OCI-LY1 (cell line): ENCODE measurements around the gene DKK3.

Source experiments
- H2AFZ ChIP-seq: fragments of 200-600 bp; sonication (generic), shearing (Covaris generic); 2 replicates; pipeline ENCODE4 v1.6.0; 2014; ENCODE audit warnings: antibody characterized with exemption, mild to moderate bottlenecking, low read length
- H3F3A ChIP-seq: fragments of 200-600 bp; sonication (generic), shearing (Covaris generic); 2 replicates; pipeline ENCODE4 v1.6.0; 2014; ENCODE audit warnings: mild to moderate bottlenecking, antibody characterized with exemption, low read length, moderate library complexity; ENCODE audit not compliant: insufficient read depth
- H3K27ac ChIP-seq: fragments of 200-600 bp; sonication (generic); 2 replicates; pipeline ENCODE4 v1.5.1; 2014; ENCODE audit warnings: low read length, mixed run types, mild to moderate bottlenecking, low read depth; ENCODE audit not compliant: poor library complexity, severe bottlenecking
- H3K27me3 ChIP-seq: fragments of 200-600 bp; sonication (generic); 2 replicates; pipeline ENCODE4 v1.6.0; 2014; ENCODE audit warnings: antibody characterized with exemption, mild to moderate bottlenecking, low read length, moderate library complexity; ENCODE audit not compliant: insufficient read depth
- H3K36me3 ChIP-seq: fragments of 200-600 bp; sonication (generic); 2 replicates; pipeline ENCODE4 v1.6.1; 2014; ENCODE audit warnings: mild to moderate bottlenecking, antibody characterized with exemption, low read length, moderate library complexity, mixed read lengths; ENCODE audit not compliant: insufficient read depth
- H3K4me1 ChIP-seq: fragments of 200-600 bp; sonication (generic); 2 replicates; pipeline ENCODE4 v1.5.1; 2014; ENCODE audit warnings: mild to moderate bottlenecking, low read length, moderate library complexity; ENCODE audit not compliant: insufficient read depth, severe bottlenecking
- H3K4me2 ChIP-seq: fragments of 200-600 bp; sonication (generic), shearing (Covaris generic); 2 replicates; pipeline ENCODE4 v1.6.1; 2014; ENCODE audit warnings: low read length
- H3K4me3 ChIP-seq: fragments of 200-600 bp; sonication (generic); 2 replicates; pipeline ENCODE4 v1.5.1; 2014; ENCODE audit warnings: low read length, low read depth, mild to moderate bottlenecking, mixed read lengths; ENCODE audit not compliant: poor library complexity, severe bottlenecking
- H3K79me2 ChIP-seq: fragments of 200-600 bp; shearing (Covaris generic); 2 replicates; pipeline ENCODE4 v1.6.1; 2016; ENCODE audit warnings: mixed run types, low read length, mixed read lengths; ENCODE audit not compliant: insufficient read depth
- H3K9ac ChIP-seq: fragments of 200-600 bp; sonication (generic), shearing (Covaris generic); 2 replicates; pipeline ENCODE4 v1.6.1; 2014; ENCODE audit warnings: mild to moderate bottlenecking, low read length, mixed read lengths
- H3K9me2 ChIP-seq: fragments of 200-600 bp; sonication (generic), shearing (Covaris generic); 2 replicates; pipeline ENCODE4 v1.6.1; 2014; ENCODE audit warnings: low read depth, mild to moderate bottlenecking, low read length, mixed read lengths
- H3K9me3 ChIP-seq: fragments of 200-600 bp; shearing (Covaris generic); 2 replicates; pipeline ENCODE4 v1.6.1; 2014; ENCODE audit warnings: low read length, mixed read lengths
- H4K20me1 ChIP-seq: fragments of 200-600 bp; sonication (generic), shearing (Covaris generic); 2 replicates; pipeline ENCODE4 v1.6.0; 2016; ENCODE audit warnings: mild to moderate bottlenecking, low read length; ENCODE audit not compliant: insufficient read depth
- CTCF ChIP-seq: fragments of 200-600 bp; sonication (generic), shearing (Covaris generic); IDR thresholded peaks from 2 replicates; pipeline ENCODE4 v1.5.1; 2017; ENCODE audit warnings: mild to moderate bottlenecking, antibody characterized with exemption, low read length, moderate library complexity, mixed read lengths
- EZH2 ChIP-seq: fragments of 200-600 bp; sonication (generic), shearing (Covaris generic); IDR thresholded peaks from 2 replicates; pipeline ENCODE4 v1.8.0; 2017; ENCODE audit warnings: borderline replicate concordance, mixed run types, mild to moderate bottlenecking, antibody characterized with exemption, low read length, moderate library complexity, mixed read lengths

The DKK3 gene

GRCh38 chr11:11979488-11980117 lies 28.8 kb downstream of the DKK3 start:
- no peaks in the 10 kb centered on the region for H3K4me1 ChIP-seq
- H3K9ac ChIP-seq, result no peak overlapping the region
- H3K36me3 ChIP-seq, result no peaks in the 10 kb centered on the region
- H3K79me2 ChIP-seq, result no peaks in the 10 kb centered on the region
- H3K4me3 ChIP-seq, result no peak overlapping the region
- H3K9me3 ChIP-seq, result no peaks in the 10 kb centered on the region
- no peaks in the 10 kb centered on the region for H3K27me3 ChIP-seq
- no peak overlapping the region for H3K27ac ChIP-seq
- no peak for TF ChIP-seq CTCF
- no peak for TF ChIP-seq EZH2
- no peaks in the 10 kb centered on the region for H3F3A ChIP-seq
- H4K20me1 ChIP-seq, result no peaks in the 10 kb centered on the region
- H2AFZ ChIP-seq, result no peak overlapping the region
- H3K9me2 ChIP-seq, result no peaks in the 10 kb centered on the region
- no peak overlapping the region for H3K4me2 ChIP-seq

- H3K9ac ChIP-seq, result no peak overlapping the region
- H2AFZ ChIP-seq, result no peak overlapping the region
- no peak overlapping the region for H3K27ac ChIP-seq
These were observed 29.5 kb downstream of the DKK3 start for GRCh38 chr11:11978792-11979487.

GRCh38 chr11:11978098-11978637 lies 30.3 kb downstream of the DKK3 start:
- Histone ChIP-seq H3K36me3 (no peaks in the 10 kb centered on the region), H3K9me2 (no peaks in the 10 kb centered on the region), H2AFZ (no peak overlapping the region), H3K27me3 (no peaks in the 10 kb centered on the region), H3K4me2 (no peak overlapping the region), H3K4me1 (no peaks in the 10 kb centered on the region), H3K9me3 (no peaks in the 10 kb centered on the region), H3K79me2 (no peaks in the 10 kb centered on the region), H3K27ac (no peak overlapping the region), H3F3A (no peaks in the 10 kb centered on the region), H4K20me1 (no peaks in the 10 kb centered on the region), H3K4me3 (no peak overlapping the region), H3K9ac (no peak overlapping the region)
- TF ChIP-seq CTCF (no peak), EZH2 (no peak)

More at GRCh38 chr11:11978792-11979487, 29.5 kb downstream of the DKK3 start:
- Histone ChIP-seq H3K79me2 (no peaks in the 10 kb centered on the region), H3K9me3 (no peaks in the 10 kb centered on the region), H3K4me3 (no peak overlapping the region), H4K20me1 (no peaks in the 10 kb centered on the region), H3F3A (no peaks in the 10 kb centered on the region), H3K9me2 (no peaks in the 10 kb centered on the region), H3K4me2 (no peak overlapping the region), H3K4me1 (no peaks in the 10 kb centered on the region), H3K36me3 (no peaks in the 10 kb centered on the region), H3K27me3 (no peaks in the 10 kb centered on the region)
- TF ChIP-seq CTCF, result no peak
- TF ChIP-seq EZH2, result no peak
